ENCODE data around the gene THAP7.

DNA sequence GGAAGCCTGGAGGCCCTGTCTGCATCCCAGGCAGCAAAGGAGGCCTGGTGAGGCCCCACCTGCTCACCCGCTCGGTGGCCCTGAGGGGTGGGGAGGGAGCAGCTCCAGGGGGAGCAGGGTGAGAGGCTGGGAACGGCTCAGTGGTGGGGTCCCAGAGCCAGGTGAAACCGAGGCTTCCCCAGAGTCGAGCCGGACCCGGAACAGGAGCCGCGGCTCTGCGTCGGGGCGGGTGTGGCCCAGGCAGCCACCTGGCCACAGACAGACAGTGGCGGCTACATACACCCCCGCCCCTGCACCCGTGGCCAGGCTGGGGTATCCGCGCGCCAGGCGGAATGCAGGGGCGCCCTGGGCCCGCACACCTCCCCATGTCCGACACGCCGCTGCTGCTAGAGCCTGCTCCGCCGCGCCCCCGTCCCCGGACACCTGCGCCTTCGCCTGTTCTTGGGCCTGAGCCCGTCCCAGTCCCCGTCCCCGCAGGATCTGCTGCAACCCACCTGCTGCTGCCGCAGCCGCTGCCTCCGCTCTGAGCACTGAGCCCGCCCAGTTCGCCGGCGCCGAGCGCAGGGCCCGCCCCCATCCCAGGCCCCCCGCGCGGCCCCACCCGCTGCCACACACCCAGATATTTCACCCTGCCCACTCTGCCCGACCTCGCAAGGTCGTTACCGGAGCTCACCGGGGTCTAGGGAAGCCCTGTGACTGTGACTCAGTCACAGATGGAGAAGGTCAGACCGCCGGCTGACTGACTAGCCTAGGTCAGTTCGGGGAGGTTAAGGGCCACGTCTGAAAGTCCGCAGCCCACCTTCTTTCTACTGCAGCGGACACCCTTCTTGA is 30.3 kb upstream of the THAP7 start, which contains the start of gene SLC7A4:
- TF ChIP-seq, protein P1, sequence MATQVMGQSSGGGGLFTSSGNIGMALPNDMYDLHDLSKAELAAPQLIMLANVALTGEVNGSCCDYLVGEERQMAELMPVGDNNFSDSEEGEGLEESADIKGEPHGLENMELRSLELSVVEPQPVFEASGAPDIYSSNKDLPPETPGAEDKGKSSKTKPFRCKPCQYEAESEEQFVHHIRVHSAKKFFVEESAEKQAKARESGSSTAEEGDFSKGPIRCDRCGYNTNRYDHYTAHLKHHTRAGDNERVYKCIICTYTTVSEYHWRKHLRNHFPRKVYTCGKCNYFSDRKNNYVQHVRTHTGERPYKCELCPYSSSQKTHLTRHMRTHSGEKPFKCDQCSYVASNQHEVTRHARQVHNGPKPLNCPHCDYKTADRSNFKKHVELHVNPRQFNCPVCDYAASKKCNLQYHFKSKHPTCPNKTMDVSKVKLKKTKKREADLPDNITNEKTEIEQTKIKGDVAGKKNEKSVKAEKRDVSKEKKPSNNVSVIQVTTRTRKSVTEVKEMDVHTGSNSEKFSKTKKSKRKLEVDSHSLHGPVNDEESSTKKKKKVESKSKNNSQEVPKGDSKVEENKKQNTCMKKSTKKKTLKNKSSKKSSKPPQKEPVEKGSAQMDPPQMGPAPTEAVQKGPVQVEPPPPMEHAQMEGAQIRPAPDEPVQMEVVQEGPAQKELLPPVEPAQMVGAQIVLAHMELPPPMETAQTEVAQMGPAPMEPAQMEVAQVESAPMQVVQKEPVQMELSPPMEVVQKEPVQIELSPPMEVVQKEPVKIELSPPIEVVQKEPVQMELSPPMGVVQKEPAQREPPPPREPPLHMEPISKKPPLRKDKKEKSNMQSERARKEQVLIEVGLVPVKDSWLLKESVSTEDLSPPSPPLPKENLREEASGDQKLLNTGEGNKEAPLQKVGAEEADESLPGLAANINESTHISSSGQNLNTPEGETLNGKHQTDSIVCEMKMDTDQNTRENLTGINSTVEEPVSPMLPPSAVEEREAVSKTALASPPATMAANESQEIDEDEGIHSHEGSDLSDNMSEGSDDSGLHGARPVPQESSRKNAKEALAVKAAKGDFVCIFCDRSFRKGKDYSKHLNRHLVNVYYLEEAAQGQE (IDR thresholded peaks at IDR 0.05; ENCODE audit: borderline replicate concordance in 1 of 2, low read depth in 1 of 2, low read length in 2 of 2) = no peak
- no peak for TF ChIP-seq TEAD2 (CRISPR knock-in tag; IDR thresholded peaks at IDR 0.05)
- TF ChIP-seq SP1 (IDR thresholded peaks at IDR 0.05) = no peak
- TF ChIP-seq SP1 (CRISPR knock-in tag; IDR thresholded peaks at IDR 0.05) = no peak
- TF ChIP-seq, protein P2, sequence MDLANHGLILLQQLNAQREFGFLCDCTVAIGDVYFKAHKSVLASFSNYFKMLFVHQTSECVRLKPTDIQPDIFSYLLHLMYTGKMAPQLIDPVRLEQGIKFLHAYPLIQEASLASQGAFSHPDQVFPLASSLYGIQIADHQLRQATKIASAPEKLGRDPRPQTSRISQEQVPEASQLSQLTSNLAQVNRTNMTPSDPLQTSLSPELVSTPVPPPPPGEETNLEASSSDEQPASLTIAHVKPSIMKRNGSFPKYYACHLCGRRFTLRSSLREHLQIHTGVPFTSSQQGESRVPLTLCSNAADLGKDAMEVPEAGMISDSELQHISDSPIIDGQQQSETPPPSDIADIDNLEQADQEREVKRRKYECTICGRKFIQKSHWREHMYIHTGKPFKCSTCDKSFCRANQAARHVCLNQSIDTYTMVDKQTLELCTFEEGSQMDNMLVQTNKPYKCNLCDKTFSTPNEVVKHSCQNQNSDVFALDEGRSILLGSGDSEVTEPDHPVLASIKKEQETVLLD (CRISPR knock-in tag; IDR thresholded peaks at IDR 0.05; ENCODE audit: low read depth) = no peak
- TF ChIP-seq, protein P3, sequence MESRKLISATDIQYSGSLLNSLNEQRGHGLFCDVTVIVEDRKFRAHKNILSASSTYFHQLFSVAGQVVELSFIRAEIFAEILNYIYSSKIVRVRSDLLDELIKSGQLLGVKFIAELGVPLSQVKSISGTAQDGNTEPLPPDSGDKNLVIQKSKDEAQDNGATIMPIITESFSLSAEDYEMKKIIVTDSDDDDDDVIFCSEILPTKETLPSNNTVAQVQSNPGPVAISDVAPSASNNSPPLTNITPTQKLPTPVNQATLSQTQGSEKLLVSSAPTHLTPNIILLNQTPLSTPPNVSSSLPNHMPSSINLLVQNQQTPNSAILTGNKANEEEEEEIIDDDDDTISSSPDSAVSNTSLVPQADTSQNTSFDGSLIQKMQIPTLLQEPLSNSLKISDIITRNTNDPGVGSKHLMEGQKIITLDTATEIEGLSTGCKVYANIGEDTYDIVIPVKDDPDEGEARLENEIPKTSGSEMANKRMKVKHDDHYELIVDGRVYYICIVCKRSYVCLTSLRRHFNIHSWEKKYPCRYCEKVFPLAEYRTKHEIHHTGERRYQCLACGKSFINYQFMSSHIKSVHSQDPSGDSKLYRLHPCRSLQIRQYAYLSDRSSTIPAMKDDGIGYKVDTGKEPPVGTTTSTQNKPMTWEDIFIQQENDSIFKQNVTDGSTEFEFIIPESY (CRISPR knock-in tag; IDR thresholded peaks at IDR 0.05) = no peak
- TF ChIP-seq FOXA1 (IDR thresholded peaks at IDR 0.05) = no peak
- TF ChIP-seq FOXA1 (CRISPR knock-in tag; IDR thresholded peaks at IDR 0.05) = no peak
- TF ChIP-seq, protein P4, sequence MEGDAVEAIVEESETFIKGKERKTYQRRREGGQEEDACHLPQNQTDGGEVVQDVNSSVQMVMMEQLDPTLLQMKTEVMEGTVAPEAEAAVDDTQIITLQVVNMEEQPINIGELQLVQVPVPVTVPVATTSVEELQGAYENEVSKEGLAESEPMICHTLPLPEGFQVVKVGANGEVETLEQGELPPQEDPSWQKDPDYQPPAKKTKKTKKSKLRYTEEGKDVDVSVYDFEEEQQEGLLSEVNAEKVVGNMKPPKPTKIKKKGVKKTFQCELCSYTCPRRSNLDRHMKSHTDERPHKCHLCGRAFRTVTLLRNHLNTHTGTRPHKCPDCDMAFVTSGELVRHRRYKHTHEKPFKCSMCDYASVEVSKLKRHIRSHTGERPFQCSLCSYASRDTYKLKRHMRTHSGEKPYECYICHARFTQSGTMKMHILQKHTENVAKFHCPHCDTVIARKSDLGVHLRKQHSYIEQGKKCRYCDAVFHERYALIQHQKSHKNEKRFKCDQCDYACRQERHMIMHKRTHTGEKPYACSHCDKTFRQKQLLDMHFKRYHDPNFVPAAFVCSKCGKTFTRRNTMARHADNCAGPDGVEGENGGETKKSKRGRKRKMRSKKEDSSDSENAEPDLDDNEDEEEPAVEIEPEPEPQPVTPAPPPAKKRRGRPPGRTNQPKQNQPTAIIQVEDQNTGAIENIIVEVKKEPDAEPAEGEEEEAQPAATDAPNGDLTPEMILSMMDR (CRISPR knock-in tag; IDR thresholded peaks at IDR 0.05) = no peak
